Activated T-helper 17 cell treated with anti-CD3 and anti-CD28 coated beads, Interleukin-2, amount 50 U/mL, for 72 hours (primary cell): Measurements from ENCODE around the gene KRT32. TPM values are rescaled to one million over a fixed set of nuclear protein-coding genes. Genes with fewer than 3 reads are reported as not detected.
"Not testable (repeated sequence)": the region's sequence is repeated elsewhere in the genome, so short reads cannot be mapped to it uniquely, and the experiment has no call there.

Experiments
- ATAC-seq: fragments of 150-1000 bp; cut with Tn5 transposase; replicated peaks from 2 replicates; pipeline ENCODE4 v1.10.0; 2021; ENCODE audit warnings: mild to moderate bottlenecking, moderate library complexity
- H3K27ac Mint-ChIP-seq: one replicate; pipeline ENCODE4 v1.8.0; 2022; ENCODE audit warnings: mixed read lengths
- H3K27me3 Mint-ChIP-seq: one replicate; pipeline ENCODE4 v1.8.0; 2022; ENCODE audit warnings: mixed read lengths
- H3K36me3 Mint-ChIP-seq: one replicate; pipeline ENCODE4 v1.8.0; 2022; ENCODE audit warnings: low read depth, mild to moderate bottlenecking, mixed read lengths
- H3K4me1 Mint-ChIP-seq: one replicate; pipeline ENCODE4 v1.8.0; 2022; ENCODE audit warnings: mixed read lengths
- H3K4me3 Mint-ChIP-seq: one replicate; pipeline ENCODE4 v1.8.0; 2022; ENCODE audit warnings: mild to moderate bottlenecking, mixed read lengths
- H3K9me3 Mint-ChIP-seq: one replicate; pipeline ENCODE4 v1.8.0; 2022; ENCODE audit warnings: mixed read lengths
- total RNA-seq, 2 donors: library from RNA; stranded (reverse); gene quantifications; one replicate each; pipeline ENCODE4 v1.2.3, GENCODE V29; 2022

The KRT32 gene
- total RNA-seq, 2 donors from 2014 or later, result not detected

GRCh38 chr17:41437769-41438168 lies 29.4 kb downstream of the KRT32 start:
- no peaks in the 10 kb centered on the region for H3K4me1 Mint-ChIP-seq
- H3K36me3 Mint-ChIP-seq, result no peaks in the 10 kb centered on the region
- no peak overlapping the region for H3K4me3 Mint-ChIP-seq
- no peak for ATAC-seq
- H3K27me3 Mint-ChIP-seq, result no peaks in the 10 kb centered on the region
- no peak overlapping the region for H3K27ac Mint-ChIP-seq
- H3K9me3 Mint-ChIP-seq, result no peaks in the 10 kb centered on the region

GRCh38 chr17:41437254-41437653 lies 29.9 kb downstream of the KRT32 start:
- Mint-ChIP-seq H3K27ac (no peak overlapping the region), H3K36me3 (no peaks in the 10 kb centered on the region), H3K9me3 (no peaks in the 10 kb centered on the region), H3K27me3 (no peaks in the 10 kb centered on the region), H3K4me3 (no peak overlapping the region), H3K4me1 (no peaks in the 10 kb centered on the region)
- no peak for ATAC-seq

DNA sequence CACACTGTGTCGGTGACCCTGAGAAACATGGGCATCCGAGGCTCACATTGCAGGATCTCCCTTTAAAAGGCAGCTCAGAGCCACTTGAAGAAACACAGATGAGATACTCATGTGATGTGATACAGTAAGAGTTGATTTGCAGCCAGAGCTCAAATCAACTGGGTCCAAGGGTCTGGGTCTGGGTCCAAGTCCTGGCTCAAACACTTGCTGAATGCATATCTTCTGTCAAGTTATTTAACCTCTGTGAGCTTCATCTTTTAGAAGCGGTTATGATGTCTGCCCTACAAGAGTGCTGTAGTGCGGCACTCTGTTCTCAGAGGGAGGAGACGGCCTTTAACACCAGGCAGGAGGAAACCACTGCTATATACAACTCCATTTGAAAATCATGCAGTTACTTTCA lies 32.8 kb downstream of the KRT32 start:
- no peaks in the 10 kb centered on the region for H3K4me1 Mint-ChIP-seq
- H3K36me3 Mint-ChIP-seq, result no peaks in the 10 kb centered on the region
- no peaks in the 10 kb centered on the region for H3K9me3 Mint-ChIP-seq
- no peak for ATAC-seq
- H3K4me3 Mint-ChIP-seq, result no peak overlapping the region
- peaks cover 6% of the 10 kb centered on the region for H3K27me3 Mint-ChIP-seq
- H3K27ac Mint-ChIP-seq, result no peak overlapping the region

DNA sequence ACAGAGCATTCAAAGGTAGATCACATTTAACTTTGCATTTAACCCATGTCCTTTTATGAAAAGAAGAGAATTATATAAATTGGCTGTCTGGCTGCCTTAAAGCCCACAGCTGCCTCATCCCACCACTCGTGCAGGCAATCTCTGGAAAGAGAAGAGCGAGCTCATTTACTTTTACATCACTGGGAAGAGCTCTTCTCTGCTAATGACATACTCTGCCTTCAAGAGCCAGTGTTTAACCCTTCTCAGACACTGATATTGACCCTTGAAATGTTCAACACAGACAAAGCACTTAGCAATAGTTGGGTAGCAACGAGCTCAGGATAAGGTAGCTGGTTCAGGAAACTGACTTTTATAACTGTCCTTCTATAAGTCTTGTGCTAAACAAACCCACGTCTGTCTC lies 33.2 kb downstream of the KRT32 start:
- Mint-ChIP-seq H3K4me1 (peaks cover under 1% of the 10 kb centered on the region), H3K27me3 (peaks cover 6% of the 10 kb centered on the region), H3K9me3 (no peaks in the 10 kb centered on the region), H3K36me3 (no peaks in the 10 kb centered on the region), H3K27ac (no peak overlapping the region), H3K4me3 (no peak overlapping the region)
- ATAC-seq, result no peak

- Mint-ChIP-seq H3K4me3 (no peak overlapping the region), H3K27me3 (peaks cover 6% of the 10 kb centered on the region), H3K36me3 (no peaks in the 10 kb centered on the region), H3K27ac (no peak overlapping the region), H3K9me3 (no peaks in the 10 kb centered on the region), H3K4me1 (peaks cover 4% of the 10 kb centered on the region)
- ATAC-seq, result no peak
These were observed 33.6 kb downstream of the KRT32 start for GRCh38 chr17:41433586-41433985.

DNA sequence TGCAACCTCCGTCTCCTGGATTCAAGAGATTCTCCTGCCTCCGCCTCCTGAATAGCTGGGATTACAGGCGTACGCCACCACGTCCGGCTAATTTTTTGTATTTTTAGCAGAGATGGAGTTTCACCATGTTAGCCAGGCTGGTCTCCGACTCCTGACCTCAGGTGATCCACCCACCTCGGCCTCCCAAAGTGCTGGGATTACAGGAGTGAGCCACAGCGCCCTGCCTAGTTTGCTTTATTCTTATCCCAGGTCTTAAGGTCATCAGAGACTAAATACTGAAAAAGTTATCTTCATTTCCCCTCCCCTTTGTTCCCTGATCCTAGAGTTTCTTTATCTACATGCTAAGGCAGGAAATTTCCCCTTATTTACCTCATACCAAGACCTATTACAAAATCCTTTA lies 36.8 kb downstream of the KRT32 start:
- not testable (repeated sequence) for H3K9me3 Mint-ChIP-seq, H3K4me1 Mint-ChIP-seq, H3K27ac Mint-ChIP-seq, ATAC-seq, H3K27me3 Mint-ChIP-seq, H3K4me3 Mint-ChIP-seq, H3K36me3 Mint-ChIP-seq

DNA sequence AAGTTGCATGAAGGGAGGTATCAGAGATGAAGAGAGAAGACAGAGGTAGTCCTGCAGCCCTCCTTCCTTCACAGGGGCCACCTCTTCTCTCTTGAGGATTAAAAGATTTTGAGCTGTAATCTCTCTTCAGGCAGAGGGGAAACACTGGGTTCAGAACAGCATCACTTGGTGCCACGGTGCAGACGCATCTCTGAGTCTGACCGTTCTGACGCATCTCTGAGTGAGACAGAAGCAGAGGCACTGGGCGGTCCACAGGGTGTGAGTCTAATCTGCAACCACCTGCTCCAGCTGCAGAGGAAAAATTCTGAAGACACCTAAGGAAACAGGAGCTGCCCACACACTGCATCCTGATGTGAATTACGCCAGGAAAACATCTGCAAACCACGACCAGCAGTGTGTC lies 37.5 kb downstream of the KRT32 start:
- H3K4me3 Mint-ChIP-seq, result no peak overlapping the region
- no peaks in the 10 kb centered on the region for H3K36me3 Mint-ChIP-seq
- H3K9me3 Mint-ChIP-seq, result no peaks in the 10 kb centered on the region
- H3K4me1 Mint-ChIP-seq, result peaks cover 4% of the 10 kb centered on the region
- no peak for ATAC-seq
- H3K27ac Mint-ChIP-seq, result no peak overlapping the region
- H3K27me3 Mint-ChIP-seq, result peaks cover 6% of the 10 kb centered on the region

DNA sequence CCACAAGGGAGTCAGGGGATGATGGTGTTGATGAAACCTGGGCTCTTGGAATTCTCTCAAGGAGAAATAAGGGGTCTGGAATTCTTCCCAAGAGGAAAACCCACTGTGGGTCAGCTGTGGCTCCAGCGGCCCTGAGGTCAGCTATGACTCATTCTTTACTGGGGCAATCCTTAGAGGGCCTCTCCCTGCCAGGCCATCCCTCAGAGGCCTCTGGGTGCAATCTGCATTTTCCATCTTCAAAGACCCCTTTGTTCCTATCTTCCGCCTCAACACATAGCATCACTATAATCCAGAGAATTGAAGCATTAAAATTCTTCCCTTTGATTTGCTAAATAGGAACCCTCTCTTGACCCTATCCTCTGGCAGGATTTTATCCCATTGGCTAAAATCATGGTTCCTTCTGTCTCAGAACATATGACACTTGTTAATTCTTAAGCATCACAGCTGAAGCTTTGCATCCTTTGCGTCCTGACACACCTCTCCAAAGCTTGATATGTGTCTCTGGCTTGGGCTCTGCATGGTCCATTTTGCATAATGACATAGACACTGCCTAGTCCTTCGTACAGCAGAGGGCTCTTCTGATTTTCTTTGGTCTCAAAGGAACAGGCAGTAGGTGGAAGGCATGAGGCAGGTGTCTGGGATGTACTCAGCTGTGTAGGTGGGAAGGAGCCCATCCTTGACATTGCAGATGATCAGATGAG lies 38.4 kb downstream of the KRT32 start:
- Mint-ChIP-seq H3K9me3 (no peaks in the 10 kb centered on the region), H3K4me3 (no peak overlapping the region), H3K27ac (no peak overlapping the region), H3K27me3 (peaks cover 6% of the 10 kb centered on the region), H3K4me1 (peaks cover 4% of the 10 kb centered on the region), H3K36me3 (no peaks in the 10 kb centered on the region)
- ATAC-seq, result no peak

- Mint-ChIP-seq H3K4me3 (no peak within 1 kb of the TSS), H3K27me3 (no peaks in the 10 kb centered on the region), H3K27ac (peak within 1 kb of the TSS; percentile 6), H3K4me1 (peaks cover 4% of the 10 kb centered on the region), H3K9me3 (no peaks in the 10 kb centered on the region), H3K36me3 (no peaks in the 10 kb centered on the region)
- no peak for ATAC-seq
These were observed 43.0 kb downstream of the KRT32 start, which contains the start of gene KRT37 for GRCh38 chr17:41424111-41424635. TSS of gene KRT37 (minus strand) at chr17:41424585. CDS start at chr17:41424523, 62 bp downstream.

- H3K27ac Mint-ChIP-seq, H3K4me3 Mint-ChIP-seq, H3K9me3 Mint-ChIP-seq, H3K4me1 Mint-ChIP-seq, H3K36me3 Mint-ChIP-seq, H3K27me3 Mint-ChIP-seq, ATAC-seq: not testable (repeated sequence)
These were observed 44.6 kb downstream of the KRT32 start for GRCh38 chr17:41422586-41422985.

- no peaks in the 10 kb centered on the region for H3K27me3 Mint-ChIP-seq
These were observed 45.6 kb downstream of the KRT32 start for GRCh38 chr17:41421617-41422016.

GRCh38 chr17:41421116-41421515 lies 46.1 kb downstream of the KRT32 start:
- ATAC-seq, result no peak
- H3K36me3 Mint-ChIP-seq, result no peaks in the 10 kb centered on the region
- no peak overlapping the region for H3K27ac Mint-ChIP-seq
- no peak overlapping the region for H3K4me3 Mint-ChIP-seq
- no peaks in the 10 kb centered on the region for H3K27me3 Mint-ChIP-seq
- H3K4me1 Mint-ChIP-seq, result peaks cover 9% of the 10 kb centered on the region
- H3K9me3 Mint-ChIP-seq, result no peaks in the 10 kb centered on the region

More at GRCh38 chr17:41421617-41422016, 45.6 kb downstream of the KRT32 start:
- Mint-ChIP-seq H3K4me3 (no peak overlapping the region), H3K36me3 (no peaks in the 10 kb centered on the region), H3K4me1 (peaks cover 9% of the 10 kb centered on the region), H3K27ac (no peak overlapping the region), H3K9me3 (no peaks in the 10 kb centered on the region)
- no peak for ATAC-seq

- no peaks in the 10 kb centered on the region for H3K36me3 Mint-ChIP-seq
- H3K9me3 Mint-ChIP-seq, result no peaks in the 10 kb centered on the region
- H3K4me3 Mint-ChIP-seq, result no peak overlapping the region
- no peak overlapping the region for H3K27ac Mint-ChIP-seq
- peaks cover 9% of the 10 kb centered on the region for H3K4me1 Mint-ChIP-seq
- ATAC-seq, result no peak
- H3K27me3 Mint-ChIP-seq, result no peaks in the 10 kb centered on the region
These were observed 47.1 kb downstream of the KRT32 start for GRCh38 chr17:41420134-41420533.

DNA sequence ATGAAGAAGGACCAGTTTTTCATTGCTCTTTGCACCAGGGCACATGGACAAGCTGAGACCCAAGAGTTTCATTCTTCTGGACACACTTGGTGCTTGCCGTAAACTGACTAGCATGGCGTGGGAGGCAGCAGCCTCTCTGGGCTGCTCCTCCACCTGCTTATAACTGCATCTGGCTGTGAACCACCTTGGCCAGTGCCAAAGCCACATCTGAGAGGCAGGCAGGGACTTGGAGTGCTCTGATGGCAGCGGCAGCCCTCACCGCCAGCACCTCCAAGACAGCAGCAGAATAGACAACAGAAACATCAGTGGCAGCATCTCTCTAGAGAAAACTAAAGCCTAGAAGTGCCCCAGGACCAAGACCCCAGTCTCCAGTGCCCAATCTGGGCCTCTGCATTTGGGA lies 47.5 kb downstream of the KRT32 start:
- Mint-ChIP-seq H3K9me3 (no peaks in the 10 kb centered on the region), H3K4me3 (no peak overlapping the region), H3K4me1 (peaks cover 9% of the 10 kb centered on the region), H3K36me3 (no peaks in the 10 kb centered on the region), H3K27ac (no peak overlapping the region), H3K27me3 (no peaks in the 10 kb centered on the region)
- ATAC-seq, result no peak

DNA sequence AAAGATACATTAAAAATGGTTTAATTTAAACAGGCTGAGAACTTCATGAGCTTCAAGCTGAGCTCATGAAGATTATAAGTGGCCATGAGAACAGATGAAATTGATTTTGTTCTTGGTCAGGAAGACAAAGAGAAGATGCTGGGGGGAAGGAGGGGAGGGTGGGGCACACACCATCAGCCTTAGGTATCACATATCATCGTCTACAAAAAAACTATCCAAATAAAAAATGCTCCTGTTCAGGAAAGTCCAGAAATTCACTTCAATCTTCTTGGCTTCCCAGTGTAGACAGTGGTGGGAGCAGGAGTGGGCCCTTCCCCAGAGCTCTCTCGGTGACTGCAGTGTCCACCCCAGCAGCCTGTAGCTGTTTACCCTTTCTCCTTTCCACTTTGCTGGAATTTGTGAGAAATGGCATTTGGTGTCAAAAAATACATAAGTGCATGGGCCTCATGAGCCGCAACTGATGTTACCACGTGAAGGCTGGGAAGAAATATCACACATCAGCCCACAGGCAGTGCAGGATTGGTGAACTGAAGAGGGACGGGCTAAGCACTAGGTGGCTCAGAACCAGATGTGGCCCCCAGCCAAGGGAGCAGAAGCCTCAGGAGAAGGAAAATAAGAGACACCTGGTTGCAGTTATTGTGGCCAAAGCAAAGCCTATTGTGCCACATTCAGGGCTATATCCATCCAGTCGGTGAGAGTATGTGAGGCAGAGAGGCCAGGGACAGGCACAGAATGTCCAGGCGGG lies 48.9 kb downstream of the KRT32 start:
- H3K27me3 Mint-ChIP-seq, result no peaks in the 10 kb centered on the region
- no peak overlapping the region for H3K4me3 Mint-ChIP-seq
- H3K4me1 Mint-ChIP-seq, result peaks cover 9% of the 10 kb centered on the region
- no peak for ATAC-seq
- H3K9me3 Mint-ChIP-seq, result no peaks in the 10 kb centered on the region
- peak overlapping the region; percentile 23 for H3K27ac Mint-ChIP-seq
- H3K36me3 Mint-ChIP-seq, result no peaks in the 10 kb centered on the region
